ENCODE data around the gene SAP30BP. TPM values are rescaled to one million over a fixed set of nuclear protein-coding genes. Genes with fewer than 3 reads are reported as not detected.

SAP30BP gene
- total RNA-seq, 5 donors from 2014 or later (not counting 1 experiment from before 2014, with no cell fraction given) = 124 to 191 (median 128) TPM

GRCh38 chr17:75691371-75691791 is 24.2 kb downstream of the SAP30BP start:
- ATAC-seq (replicated peaks in 1 of 4) (no peak), DNase-seq (no peak)
- H3K9me3 ChIP-seq = no peaks in the 10 kb centered on the region
- no peak overlapping the region for H3K4me3 ChIP-seq (ENCODE audit: control insufficient read depth in 1 of 2, extremely low read depth in 1 of 2, low read length in 1 of 2)
- peaks cover 32 to 42% of the 10 kb centered on the region in 2 experiments for H3K4me1 ChIP-seq (ENCODE audit: control insufficient read depth in 1 of 2, extremely low read depth in 1 of 2, insufficient read depth in 2 of 2, low read length in 2 of 2)
- H3K4me1 Mint-ChIP-seq = peaks cover 45 to 46% (median 46%) of the 10 kb centered on the region in 3 donors
- POLR2A ChIA-PET = interaction anchor here in 1 of 2 donors (0.5 kb wide), 1 partner anchor 17 kb away, joined by 6 read pairs; no protein-coding TSS in a partner anchor
- peaks cover 22% of the 10 kb centered on the region for H3K36me3 Mint-ChIP-seq
- peaks cover 9 to 65% of the 10 kb centered on the region in 2 donors for H3K36me3 ChIP-seq (ENCODE audit: control insufficient read depth in 2 of 2, extremely low read depth in 1 of 2, insufficient read depth in 1 of 2, low read length in 1 of 2)
- H3K27me3 ChIP-seq (replicated peaks in 1 of 2; ENCODE audit: control insufficient read depth in 2 of 2, extremely low read depth in 1 of 2, insufficient read depth in 2 of 2, low read length in 1 of 2) = no peaks in the 10 kb centered on the region
- no peak overlapping the region for H3K4me3 Mint-ChIP-seq
- CTCF ChIA-PET = interaction anchor here in 1 of 2 donors (0.6 kb wide), 1 partner anchor 19 kb away, joined by 4 read pairs; no protein-coding TSS in a partner anchor
- no peaks in the 10 kb centered on the region for H3K9me3 Mint-ChIP-seq
- H3K27me3 Mint-ChIP-seq = no peaks in the 10 kb centered on the region
- peak overlapping the region in 1 of 2 donors; percentile 61 for H3K27ac Mint-ChIP-seq
- no peak overlapping the region for H3K27ac ChIP-seq (ENCODE audit: low read length)
- WGBS (ENCODE audit: insufficient coverage) = 80% methylated on average over 1 of the region's 5 CpGs

GRCh38 chr17:75691801-75692626 is 24.9 kb downstream of the SAP30BP start:
- H3K27me3 ChIP-seq (replicated peaks in 1 of 2; ENCODE audit: control insufficient read depth in 2 of 2, extremely low read depth in 1 of 2, insufficient read depth in 2 of 2, low read length in 1 of 2) = no peaks in the 10 kb centered on the region
- H3K4me1 Mint-ChIP-seq = peaks cover 44 to 46% (median 44%) of the 10 kb centered on the region in 3 donors
- H3K4me3 ChIP-seq (ENCODE audit: control insufficient read depth in 1 of 2, extremely low read depth in 1 of 2, low read length in 1 of 2) = no peak overlapping the region
- peaks cover 32 to 42% of the 10 kb centered on the region in 2 experiments for H3K4me1 ChIP-seq (ENCODE audit: control insufficient read depth in 1 of 2, extremely low read depth in 1 of 2, insufficient read depth in 2 of 2, low read length in 2 of 2)
- H3K4me3 Mint-ChIP-seq = no peak overlapping the region
- WGBS (ENCODE audit: insufficient coverage) = 98% methylated on average over 7 of the region's 14 CpGs
- H3K27ac Mint-ChIP-seq = no peak overlapping the region
- CTCF ChIA-PET = interaction anchor here in 1 of 2 donors (0.6 kb wide), 1 partner anchor 18 kb away, joined by 4 read pairs; no protein-coding TSS in a partner anchor
- no peaks in the 10 kb centered on the region for H3K9me3 ChIP-seq
- no peak for ATAC-seq (replicated peaks in 1 of 4)
- no peak overlapping the region for H3K27ac ChIP-seq (ENCODE audit: low read length)
- H3K36me3 Mint-ChIP-seq = peaks cover 22% of the 10 kb centered on the region
- peaks cover 9 to 67% of the 10 kb centered on the region in 2 donors for H3K36me3 ChIP-seq (ENCODE audit: control insufficient read depth in 2 of 2, extremely low read depth in 1 of 2, insufficient read depth in 1 of 2, low read length in 1 of 2)
- no peaks in the 10 kb centered on the region for H3K9me3 Mint-ChIP-seq
- POLR2A ChIA-PET = interaction anchor here in 1 of 2 donors (1.0 kb wide), 1 partner anchor 9 kb away, joined by 6 read pairs; no protein-coding TSS in a partner anchor
- no peaks in the 10 kb centered on the region for H3K27me3 Mint-ChIP-seq
- no peak for DNase-seq

DNA sequence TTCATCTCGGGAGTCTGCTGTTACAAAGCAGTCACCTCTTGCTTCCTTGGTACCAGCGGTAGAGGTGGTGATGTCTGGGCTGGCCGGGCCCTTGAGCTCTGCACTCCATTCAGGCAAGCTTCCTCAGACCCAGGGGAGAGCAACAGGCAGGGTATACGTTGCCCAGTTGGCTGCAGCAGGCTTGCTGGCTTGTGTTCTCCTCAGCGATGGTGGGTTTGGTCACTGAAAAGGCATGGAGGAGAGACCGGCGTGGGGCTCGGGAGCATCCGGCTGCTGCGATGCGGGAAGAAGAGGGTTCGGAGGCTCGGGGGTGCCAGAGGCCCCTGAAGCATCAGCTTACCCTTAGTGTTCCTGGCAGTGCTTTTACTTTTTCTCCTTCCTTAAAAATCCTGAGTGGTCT is 25.8 kb downstream of the SAP30BP start:
- no peak for DNase-seq
- Histone ChIP-seq H3K27me3 (replicated peaks in 1 of 2; ENCODE audit: control insufficient read depth in 2 of 2, extremely low read depth in 1 of 2, insufficient read depth in 2 of 2, low read length in 1 of 2) (no peaks in the 10 kb centered on the region), H3K36me3 (ENCODE audit: control insufficient read depth in 2 of 2, extremely low read depth in 1 of 2, insufficient read depth in 1 of 2, low read length in 1 of 2) (peaks cover 9 to 70% of the 10 kb centered on the region in 2 donors), H3K4me3 (ENCODE audit: control insufficient read depth in 1 of 2, extremely low read depth in 1 of 2, low read length in 1 of 2) (no peak overlapping the region), H3K27ac (ENCODE audit: low read length) (no peak overlapping the region), H3K9me3 (no peaks in the 10 kb centered on the region), H3K4me1 (ENCODE audit: control insufficient read depth in 1 of 2, extremely low read depth in 1 of 2, insufficient read depth in 2 of 2, low read length in 2 of 2) (peaks cover 30 to 39% of the 10 kb centered on the region in 2 experiments)
- whole genome bisulfite sequencing (ENCODE audit: insufficient coverage) = 94% methylated on average over 3 of the region's 13 CpGs
- no peak for ATAC-seq (replicated peaks in 1 of 4)
- ChIA-PET CTCF (no interaction called here), POLR2A (interaction anchor here in 1 of 2 donors (1.0 kb wide), 1 partner anchor 10 kb away, joined by 6 read pairs; no protein-coding TSS in a partner anchor)
- peaks cover 28% of the 10 kb centered on the region for H3K36me3 Mint-ChIP-seq
- H3K9me3 Mint-ChIP-seq = no peaks in the 10 kb centered on the region
- H3K4me3 Mint-ChIP-seq = no peak overlapping the region
- H3K4me1 Mint-ChIP-seq = peaks cover 36 to 39% (median 37%) of the 10 kb centered on the region in 3 donors
- H3K27me3 Mint-ChIP-seq = no peaks in the 10 kb centered on the region
- no peak overlapping the region for H3K27ac Mint-ChIP-seq

DNA sequence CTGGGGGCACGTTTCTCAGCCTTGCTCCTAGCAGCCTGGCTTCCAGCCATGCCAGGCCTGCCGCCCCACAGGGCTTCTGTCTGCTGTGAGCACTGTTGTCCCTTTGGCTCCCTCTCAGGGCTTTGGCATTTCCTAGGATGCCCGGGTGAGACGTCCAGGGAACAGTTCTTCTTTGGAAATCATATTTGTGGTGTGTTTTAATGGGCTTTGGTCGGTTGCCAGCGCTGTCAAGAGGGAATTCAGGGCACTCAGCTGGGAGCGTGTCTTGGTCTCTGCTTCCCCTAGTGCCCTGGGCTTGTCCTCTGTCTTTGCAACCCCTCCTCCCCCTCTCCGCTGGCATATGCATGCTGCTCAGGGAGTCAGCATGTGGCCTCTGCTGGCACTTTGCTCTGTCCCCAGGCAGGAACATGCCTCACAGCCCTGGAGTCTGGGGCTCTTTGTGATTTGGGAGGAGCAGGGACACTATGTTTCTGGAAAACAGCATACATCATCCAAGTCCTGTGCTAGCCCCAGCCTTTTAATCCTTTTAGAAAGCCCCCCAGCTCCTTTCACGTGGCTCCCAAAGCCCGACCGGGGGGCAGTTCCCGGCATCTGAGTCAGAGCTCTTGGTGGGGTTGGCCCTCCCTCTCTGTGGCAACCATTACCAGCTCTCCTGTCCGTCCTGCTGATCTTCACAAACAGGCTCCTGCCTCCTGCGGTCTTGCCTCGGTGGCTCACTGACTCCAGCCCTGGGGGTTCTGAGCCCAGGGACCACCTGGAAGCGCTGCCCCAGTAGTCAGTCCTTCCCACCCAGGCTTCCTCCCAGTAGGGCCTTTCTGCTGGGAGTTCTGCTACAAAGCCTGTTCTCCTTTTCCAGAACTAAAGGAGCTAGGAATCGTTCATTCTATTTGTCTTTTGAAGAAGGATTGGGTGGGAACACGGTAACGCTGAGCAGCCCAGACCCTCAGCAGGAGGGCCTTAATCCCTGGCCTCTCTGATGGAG is 26.7 kb downstream of the SAP30BP start:
- POLR2A ChIA-PET = interaction anchor here (0.6 to 1.0 kb wide), 3 partner anchors 10 to 1066 kb away, joined by 3 to 6 read pairs (median 4); no protein-coding TSS in a partner anchor
- WGBS (ENCODE audit: insufficient coverage) = 87% methylated on average over 9 of the region's 19 CpGs
- Mint-ChIP-seq H3K27ac (no peak overlapping the region), H3K4me1 (peaks cover 28 to 31% (median 29%) of the 10 kb centered on the region in 3 donors), H3K36me3 (peaks cover 29% of the 10 kb centered on the region), H3K9me3 (no peaks in the 10 kb centered on the region), H3K4me3 (no peak overlapping the region), H3K27me3 (no peaks in the 10 kb centered on the region)
- CTCF ChIA-PET = interaction anchor here in 1 of 2 donors (0.6 kb wide), 1 partner anchor 16 kb away, joined by 8 read pairs; no protein-coding TSS in a partner anchor
- Histone ChIP-seq H3K27ac (ENCODE audit: low read length) (no peak overlapping the region), H3K4me3 (ENCODE audit: control insufficient read depth in 1 of 2, extremely low read depth in 1 of 2, low read length in 1 of 2) (no peak overlapping the region), H3K27me3 (replicated peaks in 1 of 2; ENCODE audit: control insufficient read depth in 2 of 2, extremely low read depth in 1 of 2, insufficient read depth in 2 of 2, low read length in 1 of 2) (no peaks in the 10 kb centered on the region), H3K9me3 (no peaks in the 10 kb centered on the region), H3K36me3 (ENCODE audit: control insufficient read depth in 2 of 2, extremely low read depth in 1 of 2, insufficient read depth in 1 of 2, low read length in 1 of 2) (peaks cover 9 to 68% of the 10 kb centered on the region in 2 donors), H3K4me1 (ENCODE audit: control insufficient read depth in 1 of 2, extremely low read depth in 1 of 2, insufficient read depth in 2 of 2, low read length in 2 of 2) (peaks cover 23 to 31% of the 10 kb centered on the region in 2 experiments)
- ATAC-seq (replicated peaks in 1 of 4) (no peak), DNase-seq (no peak)

- 96% methylated on average over 11 of the region's 14 CpGs for WGBS (ENCODE audit: insufficient coverage)
- Mint-ChIP-seq H3K27ac (no peak overlapping the region), H3K9me3 (no peaks in the 10 kb centered on the region), H3K4me3 (no peak overlapping the region), H3K27me3 (no peaks in the 10 kb centered on the region), H3K4me1 (peaks cover 20 to 24% (median 21%) of the 10 kb centered on the region in 3 donors), H3K36me3 (peaks cover 31% of the 10 kb centered on the region)
- no peak for ATAC-seq (replicated peaks in 1 of 4)
- Histone ChIP-seq H3K9me3 (no peaks in the 10 kb centered on the region), H3K36me3 (ENCODE audit: control insufficient read depth in 2 of 2, extremely low read depth in 1 of 2, insufficient read depth in 1 of 2, low read length in 1 of 2) (peaks cover 9 to 75% of the 10 kb centered on the region in 2 donors), H3K27ac (ENCODE audit: low read length) (no peak overlapping the region), H3K4me1 (ENCODE audit: control insufficient read depth in 1 of 2, extremely low read depth in 1 of 2, insufficient read depth in 2 of 2, low read length in 2 of 2) (peaks cover 16 to 23% of the 10 kb centered on the region in 2 experiments), H3K27me3 (replicated peaks in 1 of 2; ENCODE audit: control insufficient read depth in 2 of 2, extremely low read depth in 1 of 2, insufficient read depth in 2 of 2, low read length in 1 of 2) (no peaks in the 10 kb centered on the region), H3K4me3 (ENCODE audit: control insufficient read depth in 1 of 2, extremely low read depth in 1 of 2, low read length in 1 of 2) (no peak overlapping the region)
- DNase-seq = no peak
- POLR2A ChIA-PET = interaction anchor here (0.6 kb wide), 4 partner anchors 12 to 1065 kb away, joined by 3 to 6 read pairs (median 4); no protein-coding TSS in a partner anchor
- CTCF ChIA-PET = interaction anchor here in 1 of 2 donors (0.6 kb wide), 1 partner anchor 17 kb away, joined by 8 read pairs; no protein-coding TSS in a partner anchor
Measured at GRCh38 chr17:75694536-75694935, 27.4 kb downstream of the SAP30BP start.

Data from T-cell (primary cell).